ENCODE data around the gene PTPN14.
"Not testable (repeated sequence)": the region's sequence is repeated elsewhere in the genome, so short reads cannot be mapped to it uniquely, and the experiment has no call there.

PTPN14 gene

DNA sequence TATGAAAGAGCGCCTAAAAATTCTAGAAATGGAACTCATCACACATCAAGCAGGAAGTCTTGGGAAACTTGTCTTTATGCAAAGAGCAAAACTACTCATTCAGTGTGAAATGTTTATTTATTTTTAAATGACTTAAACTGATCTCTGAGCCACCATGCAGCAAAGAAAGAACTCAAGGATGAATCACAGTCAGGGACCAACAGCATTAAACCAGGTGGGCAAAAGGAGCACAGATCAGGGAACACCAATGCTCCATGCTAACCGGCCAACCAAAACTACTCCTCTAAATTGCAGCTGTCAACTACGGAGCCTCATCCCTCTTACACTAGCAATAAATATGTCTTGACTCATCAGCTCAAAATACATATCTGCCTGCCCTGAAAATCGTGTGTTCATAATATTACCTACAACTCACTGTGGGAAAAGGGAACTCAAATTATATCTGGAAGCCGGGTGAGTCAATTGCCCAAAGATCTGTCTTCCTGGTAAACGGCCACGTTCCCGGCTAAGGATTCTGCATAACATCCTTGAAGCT is 129.2 kb downstream of the PTPN14 start:
- no peak for DNase-seq

DNA sequence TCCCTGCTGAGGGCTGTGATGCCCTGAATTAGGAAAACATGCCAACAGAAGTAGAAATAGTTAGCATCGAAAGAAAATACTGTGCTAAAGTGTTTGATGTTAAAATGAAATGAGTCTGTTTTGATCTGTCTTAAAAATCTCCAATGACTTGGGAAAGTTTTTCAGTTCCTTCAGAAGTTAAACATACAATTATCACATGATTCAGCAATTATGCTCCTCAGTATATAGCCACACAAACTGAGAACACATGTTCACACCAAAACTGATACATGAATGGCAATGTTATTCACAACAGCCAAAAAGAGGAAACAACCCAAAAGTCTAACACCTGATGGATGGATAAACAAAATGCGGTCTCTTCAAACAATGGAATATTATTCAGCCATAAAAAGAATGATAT is 130.6 kb downstream of the PTPN14 start:
- DNase-seq, result no peak

DNA sequence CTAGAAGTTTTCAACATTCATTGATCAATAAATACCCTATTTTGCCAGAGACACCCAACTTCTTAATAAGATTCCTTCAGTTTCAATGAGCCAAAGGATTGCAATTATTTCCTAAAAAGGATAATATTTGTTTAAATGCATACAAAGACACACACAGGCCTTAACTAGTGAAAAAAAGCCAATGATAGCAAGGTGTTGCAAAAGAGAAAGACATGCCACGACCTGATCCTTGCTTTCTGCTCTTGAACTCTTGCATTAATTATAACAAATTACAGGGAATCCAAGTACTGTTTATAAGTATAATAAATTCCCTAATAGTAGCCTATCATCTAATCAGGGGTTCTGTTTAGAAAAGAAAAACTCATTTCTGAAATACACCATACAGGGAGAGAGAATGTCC is 131.1 kb downstream of the PTPN14 start:
- no peak for DNase-seq

DNA sequence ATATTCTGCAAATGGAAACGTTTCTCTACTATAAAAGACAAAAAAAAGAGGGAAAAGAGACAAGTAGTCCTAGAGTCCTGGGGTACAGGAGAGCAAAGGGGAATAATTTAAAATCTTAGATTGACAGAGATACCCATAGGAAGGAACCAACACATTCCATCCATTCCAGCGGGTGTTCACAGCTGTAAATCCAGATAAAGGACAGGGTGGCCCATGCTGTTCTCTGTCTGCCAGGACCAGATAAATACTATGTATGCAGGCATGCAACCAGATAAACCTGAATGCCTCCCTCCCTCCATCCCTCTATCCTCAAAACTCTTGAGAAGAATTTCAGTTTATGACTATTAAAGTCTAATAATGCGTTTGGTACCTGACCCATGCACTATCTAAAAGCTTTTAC is 131.8 kb downstream of the PTPN14 start:
- no peak for DNase-seq

DNA sequence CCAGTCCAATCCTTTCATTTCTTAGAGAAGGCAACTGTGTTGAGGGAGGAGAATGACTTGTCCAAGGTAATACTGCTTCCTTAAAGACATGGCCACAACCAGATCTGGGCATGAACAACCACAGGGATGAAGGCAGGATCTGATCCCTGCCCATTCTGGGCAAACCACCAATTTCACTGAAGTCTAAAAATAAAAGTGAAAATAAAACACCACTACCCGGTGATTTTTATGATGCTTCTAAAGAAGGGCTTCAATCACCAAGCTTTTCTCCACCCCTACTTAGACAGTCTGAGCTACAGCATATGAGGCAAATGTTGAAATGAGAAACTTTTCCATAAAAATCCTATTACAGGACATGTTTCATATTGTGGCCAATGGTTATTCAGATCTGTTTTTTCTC is 133.0 kb downstream of the PTPN14 start:
- no peak for DNase-seq

DNA sequence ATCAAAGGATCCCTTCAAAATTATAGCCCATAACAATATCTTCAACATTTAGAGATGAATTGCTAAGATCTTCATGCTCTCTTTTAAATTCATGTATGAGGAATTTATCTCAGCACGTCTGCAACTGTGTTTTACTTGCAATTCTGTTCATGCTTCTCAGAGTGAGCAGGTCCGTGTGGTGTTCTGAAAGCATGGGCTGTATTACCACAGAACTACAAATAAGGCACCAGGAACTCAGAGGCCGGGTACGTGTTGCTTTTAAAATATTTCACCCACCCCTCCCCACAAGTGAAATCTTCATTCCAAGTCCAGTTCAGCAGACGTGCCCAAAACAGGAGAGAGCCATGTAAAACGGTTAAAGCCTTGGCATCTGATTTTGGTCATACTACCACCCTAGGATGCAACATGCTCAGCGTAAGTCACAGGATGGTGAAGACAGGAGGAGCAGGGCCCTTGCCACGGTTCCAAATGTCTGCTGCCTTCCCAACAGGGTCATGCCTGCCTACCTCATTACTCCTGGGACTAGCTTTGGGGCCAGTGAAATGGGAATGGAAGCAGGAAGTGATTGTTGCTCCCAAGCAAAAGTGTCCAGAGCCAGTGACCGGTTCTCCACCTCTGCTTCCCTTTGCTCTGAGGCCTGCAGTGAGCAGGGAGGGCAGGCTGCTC is 133.7 kb downstream of the PTPN14 start:
- no peak for DNase-seq

DNA sequence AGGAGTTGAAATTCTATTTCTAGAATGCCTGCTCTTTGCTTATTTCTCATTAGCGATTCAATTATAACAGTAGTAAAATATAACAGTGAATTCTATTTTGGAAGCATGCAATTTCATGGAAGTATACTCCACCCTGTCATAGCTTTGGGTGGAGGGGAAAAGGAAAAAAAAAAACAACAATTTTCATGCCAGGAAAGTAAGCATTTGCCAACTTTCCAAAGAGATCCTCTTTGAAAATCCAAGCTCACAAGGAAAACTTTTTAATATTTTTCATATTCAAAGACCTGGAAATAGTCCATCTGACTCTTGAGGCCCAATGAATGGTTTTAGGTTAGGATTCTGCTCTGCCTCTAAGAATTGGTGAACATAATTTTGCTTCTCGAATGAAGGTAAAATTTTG is 134.5 kb downstream of the PTPN14 start:
- DNase-seq, result no peak

DNA sequence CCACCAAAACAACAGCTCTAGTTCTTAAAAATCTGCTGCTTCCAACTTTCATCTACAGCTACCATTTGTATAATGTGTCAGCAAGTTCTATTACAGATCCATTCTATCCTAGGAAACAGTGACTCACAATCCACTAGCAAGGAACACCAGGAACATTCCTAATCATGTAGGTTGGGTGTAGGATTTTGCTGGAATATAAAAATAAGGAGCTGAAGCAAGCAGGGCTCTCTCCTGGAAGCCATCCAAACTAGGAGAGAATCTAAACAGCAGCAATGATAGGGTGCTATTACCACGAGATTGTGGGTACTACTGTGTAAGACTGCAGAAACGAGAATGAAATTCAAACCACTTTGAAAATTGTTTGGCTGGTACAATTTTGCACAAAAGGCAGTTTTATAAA is 135.0 kb downstream of the PTPN14 start:
- DNase-seq, result no peak

DNA sequence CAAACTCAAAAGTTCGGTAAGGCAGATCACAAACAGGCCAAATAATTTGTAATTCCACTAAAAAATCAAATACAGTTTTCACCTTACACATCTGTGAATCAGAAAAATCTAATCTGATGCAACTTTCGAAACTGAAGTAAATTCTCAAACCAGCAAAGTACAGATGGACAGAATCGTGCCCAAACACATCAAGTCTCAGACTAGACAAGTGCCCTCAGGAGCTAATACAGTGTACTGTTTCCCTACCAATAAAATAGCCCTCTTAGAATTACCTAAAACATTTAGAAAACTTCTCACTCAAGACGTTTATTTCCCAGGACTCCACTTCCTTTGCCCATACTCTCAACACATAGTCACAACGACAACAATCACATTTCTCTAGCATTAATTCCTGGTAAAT is 136.3 kb downstream of the PTPN14 start:
- no peak for DNase-seq

DNA sequence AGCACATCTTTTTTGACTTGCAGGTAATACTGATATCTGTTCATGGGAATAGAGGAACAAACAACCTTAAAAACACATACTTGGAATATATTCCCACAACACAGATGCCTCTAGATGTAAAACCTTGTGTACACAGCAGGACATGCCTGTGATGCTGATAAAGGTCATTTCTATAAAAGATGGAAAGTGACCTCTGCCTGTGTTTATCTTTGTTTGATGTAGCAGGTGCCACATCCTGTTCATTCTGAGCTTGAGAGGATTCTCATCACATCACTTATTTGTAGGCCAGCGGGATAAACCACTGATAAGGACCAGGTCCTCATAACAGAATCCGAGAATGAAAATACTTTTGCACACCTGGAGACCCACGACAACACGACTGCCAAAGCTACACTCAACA is 136.7 kb downstream of the PTPN14 start:
- no peak for DNase-seq

DNA sequence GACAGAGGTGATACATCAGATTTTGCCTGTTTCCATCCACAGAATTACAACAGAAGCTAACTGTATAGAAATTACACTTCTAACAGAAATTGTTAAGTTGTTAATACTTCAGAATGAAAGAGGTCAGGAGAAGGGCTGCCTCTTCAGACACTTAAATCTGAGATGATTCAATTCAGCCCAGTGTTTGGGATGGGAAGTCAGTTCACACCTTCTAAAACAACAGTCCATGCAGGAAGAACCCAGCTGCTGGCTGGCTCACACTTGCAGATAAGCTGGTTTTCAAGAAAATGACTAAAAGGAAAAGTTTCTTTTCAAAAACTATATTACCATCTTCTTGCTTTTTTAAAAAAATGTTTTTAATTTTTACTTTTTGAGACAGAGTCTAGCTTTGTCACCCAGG is 138.1 kb downstream of the PTPN14 start:
- no peak for DNase-seq

DNA sequence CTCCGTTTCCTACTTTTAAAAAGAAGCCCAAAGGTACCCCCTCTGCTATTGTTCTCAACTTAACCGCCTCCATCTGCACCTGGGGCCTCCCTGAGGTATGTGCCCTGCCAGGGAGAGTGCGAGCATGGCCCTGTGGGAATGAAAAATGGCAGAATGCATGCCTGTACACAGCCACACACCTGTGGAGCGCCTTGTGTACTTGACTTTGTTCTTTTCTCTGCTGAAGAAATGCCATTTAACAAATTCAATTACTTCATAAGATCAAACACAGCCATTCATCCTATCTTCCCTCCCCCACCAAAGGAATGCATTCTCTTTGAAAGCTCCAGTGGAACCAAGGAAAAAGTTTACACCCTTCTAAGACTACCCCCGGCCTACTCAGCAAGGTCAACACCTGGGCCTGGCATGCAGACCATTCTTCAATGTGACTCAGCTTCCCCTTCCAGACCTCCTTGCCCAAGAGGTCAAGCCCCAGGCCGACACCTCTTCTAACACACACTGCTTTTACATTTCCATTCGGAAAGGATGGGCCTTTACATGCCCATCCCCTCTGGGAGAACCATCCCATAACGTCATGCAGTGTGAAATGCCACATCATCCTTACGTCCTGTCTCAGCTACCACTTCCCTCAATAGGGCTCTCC is 146.7 kb downstream of the PTPN14 start:
- no peak for DNase-seq

DNA sequence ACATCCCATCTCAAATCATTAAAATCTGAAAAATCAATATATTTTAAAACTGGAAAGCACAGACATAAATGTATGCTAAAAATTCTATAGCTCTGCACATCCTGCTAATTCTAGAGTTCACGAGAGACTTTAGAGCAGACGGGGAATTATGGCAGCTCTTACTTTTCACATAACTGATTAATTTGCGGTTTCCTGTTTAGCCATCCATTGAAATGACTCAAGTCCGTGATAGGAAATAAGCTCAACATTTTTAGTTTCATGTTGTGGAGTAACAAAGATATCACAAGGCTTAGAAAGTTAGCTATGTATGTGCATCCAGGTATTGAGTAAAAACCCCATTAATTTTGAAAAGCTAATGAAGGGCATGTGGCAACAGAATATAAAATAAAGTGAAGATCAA is 147.2 kb downstream of the PTPN14 start:
- DNase-seq, result no peak

DNA sequence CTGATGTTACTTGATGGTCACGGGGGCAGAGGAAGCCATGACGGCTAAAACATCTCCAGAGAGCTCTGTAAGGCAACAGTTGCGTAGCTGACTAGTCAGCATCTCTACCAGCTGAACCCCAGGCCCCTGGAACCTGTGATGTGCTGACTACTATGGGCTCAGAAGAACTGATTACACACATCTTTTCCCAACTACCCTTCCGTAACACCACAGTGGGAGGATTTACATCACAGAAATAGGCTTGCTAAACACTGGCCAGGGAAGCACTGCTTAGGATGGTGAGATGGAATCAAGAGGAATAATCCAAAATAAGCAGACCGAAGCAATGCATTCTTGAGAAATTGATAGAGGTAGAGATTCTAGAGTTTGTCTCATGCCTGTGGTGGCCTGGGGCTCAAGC is 148.0 kb downstream of the PTPN14 start:
- DNase-seq, result no peak

DNA sequence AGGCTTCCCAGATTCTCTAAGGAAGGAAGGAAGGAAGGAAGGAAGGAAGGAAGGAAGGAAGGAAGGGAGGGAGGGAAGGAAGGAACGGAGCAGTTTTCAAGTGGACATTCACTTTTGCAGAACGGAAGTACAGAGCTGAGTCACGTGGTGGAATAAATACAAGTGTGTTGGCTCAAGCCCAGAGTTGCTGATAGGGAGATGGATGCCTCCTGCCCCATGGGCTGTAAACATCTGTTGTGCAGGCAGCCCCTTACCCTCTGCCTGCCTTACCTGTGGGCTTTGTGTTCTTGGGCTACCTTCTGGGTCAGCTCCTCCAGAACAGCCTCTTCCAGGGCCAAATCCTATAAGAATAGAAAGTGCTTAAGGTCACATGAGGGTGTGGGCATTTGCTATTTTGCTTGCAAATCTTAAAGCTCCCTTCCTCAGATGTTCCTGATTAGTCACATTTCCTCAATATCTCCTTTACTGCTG is 148.8 kb downstream of the PTPN14 start:
- DNase-seq, result no peak

DNA sequence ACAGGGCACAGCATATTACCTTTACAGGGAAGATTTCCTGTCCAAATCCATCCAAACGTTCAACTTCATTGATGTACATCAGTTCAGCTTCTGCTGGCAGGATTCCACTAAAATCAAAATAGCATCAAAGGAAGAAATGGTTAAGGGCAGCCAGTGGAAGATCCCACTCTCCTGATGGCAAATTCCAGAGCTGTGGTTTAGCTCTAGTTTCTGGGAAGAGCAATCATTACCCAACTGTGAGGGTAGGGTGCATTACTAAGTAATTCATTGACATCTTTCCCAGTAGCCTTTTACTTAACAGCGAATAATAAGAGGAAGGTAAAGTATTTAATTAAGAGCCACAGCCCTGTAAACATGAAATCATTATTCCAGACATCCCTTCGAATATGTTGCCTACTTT is 149.7 kb downstream of the PTPN14 start:
- DNase-seq, result no peak

DNA sequence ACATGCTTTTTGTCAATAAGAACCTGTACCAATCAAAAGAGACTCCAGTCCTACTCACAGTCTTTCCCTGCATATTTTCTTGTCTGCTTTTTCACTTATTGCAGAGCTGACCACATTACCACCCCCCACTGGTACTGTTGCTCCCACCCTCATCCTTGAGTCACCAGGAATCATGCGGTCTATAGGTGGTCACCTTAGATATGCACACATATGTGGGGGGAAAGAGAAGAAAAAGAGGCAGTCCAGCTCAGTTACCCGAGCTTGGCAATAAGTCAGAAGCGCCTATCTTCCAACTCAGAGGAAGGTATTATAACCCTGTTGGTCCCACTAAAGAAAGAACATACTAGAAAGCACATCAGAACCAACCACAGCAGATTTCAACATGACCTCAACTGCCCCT is 151.3 kb downstream of the PTPN14 start:
- DNase-seq, result no peak

DNA sequence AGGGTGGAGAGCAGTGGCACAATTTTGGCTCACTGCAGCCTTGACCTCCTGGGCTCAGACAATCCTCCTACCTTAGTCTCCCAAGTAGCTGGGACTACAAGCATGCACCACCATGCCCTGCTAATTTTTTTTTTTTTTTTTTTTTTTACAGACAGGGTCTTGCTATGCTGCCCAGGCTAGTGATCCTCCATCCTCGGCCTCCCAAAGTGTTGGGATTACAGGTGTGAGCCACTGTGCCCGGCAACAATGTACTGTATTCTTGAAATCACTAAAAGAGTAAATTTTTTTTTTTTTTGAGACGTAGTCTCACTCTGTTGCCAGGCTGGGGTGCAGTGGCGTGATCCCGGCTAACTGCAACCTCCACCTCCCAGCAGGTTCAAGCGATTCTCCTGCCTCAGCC is 152.9 kb downstream of the PTPN14 start:
- DNase-seq, result no peak

DNA sequence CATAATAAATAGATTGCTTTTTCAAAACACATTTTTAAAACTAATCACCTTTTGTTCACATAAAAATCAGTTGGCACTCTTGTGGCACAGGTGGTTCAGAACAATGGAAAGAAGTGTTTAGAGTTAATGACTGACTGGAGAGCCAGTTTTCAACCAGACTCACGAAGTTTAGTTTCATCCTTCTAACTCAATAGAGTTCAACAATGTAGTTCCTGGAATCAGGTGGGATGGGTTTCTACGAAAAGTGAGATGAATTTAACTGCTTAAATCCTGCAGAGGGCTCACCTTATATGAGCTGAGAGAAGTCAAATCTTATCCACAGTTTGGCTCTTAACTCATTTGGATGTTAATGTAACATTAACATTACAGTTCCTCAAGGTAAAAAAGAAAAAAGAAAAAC is 153.9 kb downstream of the PTPN14 start:
- no peak for DNase-seq

DNA sequence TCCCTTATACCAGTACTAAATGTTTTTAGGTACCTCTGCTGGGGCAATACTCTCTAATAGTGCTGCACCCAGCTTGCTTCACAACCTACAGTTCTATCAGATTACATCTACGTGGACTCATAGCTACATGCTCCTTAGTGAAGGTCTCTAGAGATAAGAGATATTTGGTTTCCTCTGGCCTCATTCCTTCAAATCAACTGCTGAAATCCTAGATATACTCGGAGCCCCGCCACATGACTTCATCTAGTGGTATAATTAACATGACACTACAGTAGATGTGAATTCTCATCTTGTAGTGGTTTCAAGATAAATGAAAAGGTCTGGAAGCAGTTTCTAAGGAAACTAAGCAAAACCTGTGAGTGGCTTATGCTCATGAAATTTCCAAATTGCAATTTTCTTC is 155.1 kb downstream of the PTPN14 start:
- DNase-seq, result no peak

DNA sequence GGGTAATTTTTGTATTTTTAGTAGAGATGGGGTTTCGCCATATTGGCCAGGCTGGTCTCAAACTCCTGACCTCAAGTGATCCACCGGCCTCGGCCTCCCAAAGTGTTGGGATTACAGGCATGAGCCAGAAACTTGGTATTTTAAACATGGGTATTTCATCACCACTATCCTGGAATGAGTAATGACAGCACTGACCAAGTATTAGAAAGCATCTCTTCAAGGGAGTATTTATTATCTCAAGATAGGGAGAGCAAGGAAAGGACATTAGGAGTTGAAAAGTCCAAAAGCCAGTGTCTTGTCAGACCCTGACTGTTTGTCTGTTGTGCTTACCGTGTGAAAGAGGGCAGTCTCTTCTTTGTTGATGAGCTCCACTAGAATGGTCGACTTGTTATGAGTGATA is 156.8 kb downstream of the PTPN14 start:
- DNase-seq, result not testable (repeated sequence)

DNA sequence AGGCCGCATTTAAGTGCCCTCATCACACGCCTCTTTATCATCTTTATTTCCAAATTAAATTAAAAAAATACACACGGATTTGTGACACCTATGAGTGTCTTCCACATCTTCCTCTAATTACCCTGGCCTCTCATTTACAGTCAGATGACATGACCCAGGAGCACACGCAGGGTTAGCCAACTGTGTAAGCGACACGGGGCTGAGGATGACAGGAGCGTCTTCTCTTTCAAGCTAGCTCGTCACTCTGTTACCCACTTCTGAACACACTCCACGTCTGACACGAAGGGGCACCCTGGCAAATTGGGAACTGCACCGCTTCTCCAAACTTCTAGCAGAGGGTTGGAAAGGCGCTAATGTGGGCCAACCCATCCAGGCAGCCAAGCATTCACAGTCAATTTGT is 158.3 kb downstream of the PTPN14 start:
- DNase-seq, result no peak

DNA sequence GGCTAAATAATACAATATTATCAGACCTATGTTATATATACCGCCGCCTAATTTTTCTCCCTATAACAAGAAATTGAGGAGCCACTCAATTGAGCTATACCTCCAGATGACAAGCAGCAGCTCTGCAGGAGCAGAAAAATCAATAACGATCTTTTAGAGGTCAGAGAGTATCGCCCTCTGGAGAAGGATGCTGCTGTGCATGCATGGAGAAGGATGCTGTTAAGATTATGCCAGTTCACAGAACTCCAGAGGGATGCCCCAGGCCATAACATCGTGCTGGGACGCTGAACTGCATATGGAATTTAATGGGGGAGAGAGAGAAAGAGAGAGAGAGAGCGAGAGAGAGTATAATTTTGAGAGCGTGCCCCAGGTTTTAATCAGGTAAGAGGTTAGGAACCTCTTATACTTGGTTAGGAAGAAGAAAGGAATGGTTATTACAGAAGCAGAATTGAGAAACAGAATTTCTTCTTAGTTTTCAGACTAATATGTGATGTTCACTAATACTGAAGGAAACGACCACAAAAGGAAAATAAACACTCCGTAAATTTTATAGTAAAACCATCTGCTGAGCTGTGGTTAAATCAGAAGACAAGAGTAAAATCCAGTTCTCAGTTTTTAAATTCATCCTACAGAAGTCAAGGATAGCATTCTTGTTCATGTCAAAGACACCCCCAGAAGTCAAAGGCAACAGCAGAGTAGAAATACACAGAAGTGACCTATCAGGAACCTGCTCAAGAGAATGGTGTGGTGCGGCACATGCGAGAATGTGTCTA is 159.3 kb downstream of the PTPN14 start:
- DNase-seq, result no peak

DNA sequence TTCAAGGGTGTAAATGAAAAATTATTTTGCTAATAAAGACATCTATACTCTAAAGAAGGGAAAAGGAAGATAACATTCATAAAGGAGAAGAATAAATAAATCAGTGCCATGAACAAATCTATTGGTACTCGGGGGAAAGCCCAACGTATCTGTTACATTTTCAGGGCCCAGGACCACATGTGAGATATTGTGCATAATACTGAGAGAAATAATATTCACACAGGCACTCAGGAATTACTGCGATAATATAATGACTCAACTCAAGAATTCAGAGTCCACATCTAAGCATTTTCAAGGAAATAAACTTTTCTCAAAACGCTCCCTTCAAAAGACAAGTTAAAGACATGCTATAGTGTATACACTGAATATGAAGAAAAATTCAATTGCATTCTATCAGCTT is 161.7 kb downstream of the PTPN14 start:
- DNase-seq, result no peak

Data from effector CD4-positive, alpha-beta T cell (primary cell).